NCI-H128 (cell line): Measurements from ENCODE around the gene FLRT1.

ENCODE experiments used
- DNase-seq: peaks from one replicate; lab custom pipeline; 2025; ENCODE audit not compliant: unreplicated experiment; lab: John Stamatoyannopoulos, UW

Gene FLRT1

DNA sequence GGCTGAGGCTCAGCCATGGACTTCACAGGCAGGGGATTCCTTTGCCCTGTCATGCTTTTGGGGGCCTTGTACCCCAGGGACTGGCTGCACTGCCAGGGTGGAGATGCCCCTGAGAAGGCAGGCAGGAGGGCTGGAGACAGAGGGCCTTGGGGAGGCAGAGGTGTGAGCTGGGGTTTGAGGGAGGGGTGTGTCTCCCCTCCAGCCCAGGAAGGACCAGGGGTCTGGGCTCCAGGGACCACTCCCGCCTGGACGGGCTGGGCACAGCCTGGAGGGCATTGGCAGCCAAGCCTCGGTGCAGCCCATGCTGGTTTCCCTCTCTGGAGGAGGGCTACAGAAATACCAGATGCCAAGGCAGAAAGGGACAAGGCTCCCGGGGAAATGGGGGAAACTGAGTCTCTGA is 30.0 kb upstream of the FLRT1 start:
- no peak for DNase-seq

GRCh38 chr11:64006398-64006797 is 29.3 kb upstream of the FLRT1 start:
- DNase-seq, result no peak

- DNase-seq, result no peak
These were observed 28.5 kb upstream of the FLRT1 start for GRCh38 chr11:64007160-64007628.

DNA sequence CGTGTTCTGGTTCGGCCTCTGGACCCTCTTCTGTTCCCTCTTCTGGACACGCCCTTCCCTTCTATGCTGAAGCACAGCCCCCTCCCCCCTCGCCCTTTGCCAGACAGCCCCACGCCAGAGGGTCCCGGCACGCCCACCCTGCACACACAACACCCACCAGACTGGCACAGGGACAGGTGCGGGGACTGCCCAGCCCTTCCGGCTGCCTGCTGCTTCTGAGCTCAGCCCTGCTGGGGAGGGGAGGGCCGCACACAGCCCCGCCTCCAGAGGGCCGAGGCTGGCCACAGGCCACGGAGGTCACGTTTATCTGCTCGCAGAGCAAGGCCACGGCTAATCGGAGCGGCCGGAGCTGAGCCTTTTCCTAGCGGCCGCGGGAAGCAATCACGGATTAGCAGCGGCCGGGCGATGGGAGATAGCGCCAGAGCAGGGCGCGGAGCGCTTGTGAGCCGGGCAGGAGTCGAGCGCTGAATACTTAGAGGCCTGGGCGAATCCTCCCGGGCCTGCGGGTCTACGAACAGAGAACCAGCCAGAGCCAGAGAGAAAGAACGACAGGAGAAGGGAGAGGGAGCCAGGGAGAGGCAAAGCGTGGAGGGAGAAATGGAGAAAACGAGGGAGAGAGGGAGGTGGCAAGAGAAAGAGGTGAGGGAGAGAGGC is 28.0 kb upstream of the FLRT1 start:
- DNase-seq, result no peak

DNA sequence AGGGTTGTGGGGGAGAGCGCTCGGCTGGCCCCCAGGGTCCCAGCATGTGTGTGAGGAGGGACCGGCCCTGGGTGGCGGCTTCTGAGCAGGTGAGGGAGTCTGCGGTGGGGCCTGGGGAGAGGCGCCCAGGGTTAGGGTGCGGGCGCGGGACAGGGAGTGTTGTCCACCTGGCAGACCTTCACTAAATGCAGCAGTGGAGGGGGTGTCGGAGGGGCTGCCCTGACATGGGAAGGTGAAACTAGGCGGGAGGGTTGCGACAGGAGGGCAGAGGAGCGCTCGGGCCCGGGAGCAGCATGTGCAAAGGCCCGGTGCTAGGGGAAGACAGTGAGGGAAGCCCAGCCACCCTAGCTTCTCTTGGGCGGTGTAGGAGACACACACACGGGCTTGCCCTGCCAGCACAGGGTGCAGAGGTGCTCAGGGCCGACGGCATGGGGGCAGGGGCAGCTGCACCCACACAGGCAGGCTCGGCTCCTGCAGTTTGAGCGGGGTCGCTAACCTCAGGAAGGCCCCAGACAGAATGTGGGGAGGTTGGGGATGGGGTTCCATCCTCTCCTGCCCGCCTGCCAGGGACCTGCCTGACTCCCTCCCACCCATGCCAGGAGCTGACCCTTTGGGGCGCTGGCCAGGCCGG is 27.3 kb upstream of the FLRT1 start:
- no peak for DNase-seq

GRCh38 chr11:64008914-64009633 is 26.7 kb upstream of the FLRT1 start:
- no peak for DNase-seq

DNA sequence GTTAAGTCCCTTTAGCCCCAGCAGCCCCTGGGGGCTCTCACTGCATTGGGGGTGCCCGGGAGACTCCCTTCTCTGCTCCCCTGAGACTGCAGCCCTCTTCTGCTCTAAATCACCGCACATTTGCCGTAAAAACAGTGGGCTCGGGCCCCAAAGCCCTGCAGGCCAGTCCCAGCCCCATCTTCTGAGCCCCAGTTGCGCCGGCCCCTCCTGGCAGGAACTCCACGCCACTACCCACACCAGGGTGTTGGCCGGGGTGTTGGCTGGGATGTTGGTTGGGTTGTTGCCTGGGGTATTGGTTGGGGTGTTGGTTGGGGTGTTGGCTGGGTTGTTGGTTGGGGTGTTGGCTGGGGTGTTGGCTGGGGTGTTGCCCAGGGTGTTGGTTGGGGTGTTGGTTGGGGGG is 26.0 kb upstream of the FLRT1 start:
- DNase-seq, result no peak

GRCh38 chr11:64010783-64011182 is 24.9 kb upstream of the FLRT1 start:
- no peak for DNase-seq

DNA sequence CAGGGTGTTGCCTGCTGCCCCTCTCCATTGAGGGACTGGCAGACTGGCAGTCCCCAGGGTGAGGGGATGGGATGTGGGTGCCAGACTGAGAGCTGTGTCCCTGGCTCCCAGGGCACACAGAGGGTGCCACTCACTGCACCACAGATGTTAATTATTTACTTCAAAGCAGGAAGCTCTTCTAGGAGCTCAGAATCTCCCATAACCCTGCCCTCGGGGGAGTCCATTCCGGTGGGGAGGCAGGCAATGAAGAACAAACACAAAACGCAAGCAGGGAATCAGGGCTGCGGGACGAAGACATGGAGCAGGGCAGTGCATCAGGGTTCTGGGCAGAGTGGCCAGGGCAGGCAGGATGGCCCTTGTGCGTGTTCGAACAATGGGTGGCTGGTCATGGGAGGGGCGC is 24.4 kb upstream of the FLRT1 start:
- no peak for DNase-seq

GRCh38 chr11:64013141-64013896 is 22.4 kb upstream of the FLRT1 start:
- no peak for DNase-seq

GRCh38 chr11:64014356-64014755 is 21.4 kb upstream of the FLRT1 start:
- DNase-seq, result no peak

- no peak for DNase-seq
These were observed 20.2 kb upstream of the FLRT1 start for GRCh38 chr11:64015510-64015909.

DNA sequence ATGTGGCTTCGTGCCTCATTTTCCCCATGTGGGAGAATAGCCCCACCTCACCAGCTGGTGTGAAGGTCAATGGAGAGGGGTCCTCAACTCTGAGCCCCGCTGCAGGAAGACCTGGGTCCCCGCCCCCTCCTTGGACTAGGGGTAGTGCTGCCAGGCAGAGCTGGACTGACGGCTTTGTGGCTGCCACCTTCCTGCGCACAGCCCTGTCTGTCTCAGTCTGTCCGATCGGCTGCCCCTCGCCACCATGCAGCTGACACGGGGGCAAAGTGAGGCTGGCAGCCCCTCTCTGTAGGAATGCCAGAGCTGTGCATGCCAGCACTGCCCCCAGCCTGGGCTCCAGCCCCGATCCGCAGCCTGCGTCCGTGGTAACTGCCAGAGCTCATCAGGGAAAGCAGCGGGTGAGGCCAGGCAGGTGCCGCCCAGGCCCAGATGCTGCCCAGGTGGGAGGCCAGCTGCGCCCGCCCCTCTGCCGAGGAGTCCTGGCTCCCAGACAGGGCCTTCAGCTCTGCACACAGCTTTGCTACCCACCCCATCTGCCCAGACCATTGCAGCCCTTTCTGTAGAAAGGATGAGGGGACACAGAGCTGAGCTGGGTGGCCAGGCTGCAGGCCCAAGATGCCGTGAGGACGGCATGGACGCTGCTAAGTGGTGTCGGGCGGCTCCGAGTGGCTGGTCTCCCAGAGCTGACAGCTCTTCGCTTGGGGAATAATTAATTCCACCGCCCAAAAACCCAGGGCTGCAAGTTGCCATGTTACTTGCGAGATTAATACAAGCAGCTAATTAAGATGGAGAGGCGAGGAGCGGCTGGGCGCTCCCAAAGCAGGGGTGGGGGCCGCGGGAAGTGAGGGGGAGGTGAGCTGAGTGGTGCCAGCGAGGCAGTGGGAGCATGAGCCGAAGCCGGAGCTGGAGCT is 19.5 kb upstream of the FLRT1 start:
- DNase-seq, result no peak

DNA sequence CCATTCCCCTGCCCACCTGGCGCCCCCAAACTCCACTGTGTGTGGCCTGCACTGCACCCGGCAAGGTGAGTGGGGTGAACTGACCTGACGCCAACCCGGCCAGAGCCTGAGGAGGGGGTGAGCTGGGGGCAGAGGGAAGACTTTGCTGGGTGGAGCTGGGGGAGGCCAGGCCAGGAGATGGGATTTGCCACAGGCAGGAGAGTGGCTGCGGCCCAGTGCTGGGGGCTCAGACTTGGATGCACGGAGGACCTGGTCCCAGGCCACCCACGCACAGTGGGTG is 17.8 kb upstream of the FLRT1 start:
- no peak for DNase-seq

DNA sequence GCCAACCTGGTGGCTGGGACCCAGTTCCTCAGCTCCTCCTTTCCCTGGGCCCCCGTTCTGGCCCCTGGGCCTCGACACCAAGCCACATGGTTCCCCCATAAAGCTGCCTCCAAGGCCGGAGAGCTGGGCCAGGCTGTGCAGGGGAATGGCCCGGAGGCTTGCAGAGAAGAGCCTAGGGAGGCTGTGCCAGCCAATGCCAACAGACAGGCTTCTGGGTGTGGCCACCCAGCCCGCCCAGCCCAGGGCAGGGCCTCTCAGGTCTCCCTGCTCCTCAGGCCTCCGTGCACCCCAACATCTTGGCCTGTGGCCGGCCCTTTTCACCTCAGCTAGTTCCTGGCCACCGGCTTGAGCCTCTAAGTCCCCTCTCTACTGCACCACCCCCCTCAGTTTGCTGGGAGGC is 17.4 kb upstream of the FLRT1 start:
- no peak for DNase-seq

- DNase-seq, result no peak
These were observed 16.4 kb upstream of the FLRT1 start for GRCh38 chr11:64019106-64020037.

DNA sequence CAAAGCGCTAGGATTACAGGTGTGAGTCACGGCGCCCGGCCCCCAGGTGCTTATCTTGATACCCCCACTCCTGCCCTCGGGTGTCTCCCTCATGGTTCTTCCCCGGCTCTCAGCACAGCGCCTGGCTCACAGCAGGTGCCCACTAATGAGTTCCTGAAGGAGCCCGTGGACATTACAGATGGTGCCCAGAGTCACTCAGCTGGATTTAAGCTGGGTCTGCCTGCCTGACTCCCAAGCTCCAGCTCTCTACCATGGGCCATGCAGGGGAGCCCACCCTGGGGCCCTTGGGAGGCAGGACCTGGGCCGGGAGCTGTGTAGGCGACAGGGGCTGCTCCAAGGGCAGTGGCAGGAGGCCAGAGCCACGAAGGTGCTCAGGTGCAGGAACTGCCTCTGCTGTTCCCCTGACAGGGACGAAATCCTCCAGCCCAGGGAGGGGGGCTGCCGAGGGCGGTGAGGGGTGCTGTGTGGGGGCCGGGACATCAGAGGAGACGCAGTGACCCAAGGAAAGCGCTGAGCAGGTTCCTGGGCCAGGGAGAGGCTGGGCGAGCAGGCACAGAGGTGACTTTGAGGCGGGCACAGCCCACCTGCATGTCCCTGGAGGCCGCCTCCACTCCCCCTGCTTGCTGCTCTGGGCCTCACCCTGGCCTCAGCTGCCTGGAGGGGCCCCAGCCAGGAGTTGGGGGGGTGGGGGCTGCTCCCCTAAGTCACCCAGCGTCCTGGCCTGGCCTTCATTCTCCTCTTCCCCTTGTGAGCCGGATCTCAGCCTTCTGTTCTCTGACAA is 14.6 kb upstream of the FLRT1 start:
- no peak for DNase-seq

GRCh38 chr11:64021757-64022093 is 14.0 kb upstream of the FLRT1 start:
- DNase-seq, result no peak

DNA sequence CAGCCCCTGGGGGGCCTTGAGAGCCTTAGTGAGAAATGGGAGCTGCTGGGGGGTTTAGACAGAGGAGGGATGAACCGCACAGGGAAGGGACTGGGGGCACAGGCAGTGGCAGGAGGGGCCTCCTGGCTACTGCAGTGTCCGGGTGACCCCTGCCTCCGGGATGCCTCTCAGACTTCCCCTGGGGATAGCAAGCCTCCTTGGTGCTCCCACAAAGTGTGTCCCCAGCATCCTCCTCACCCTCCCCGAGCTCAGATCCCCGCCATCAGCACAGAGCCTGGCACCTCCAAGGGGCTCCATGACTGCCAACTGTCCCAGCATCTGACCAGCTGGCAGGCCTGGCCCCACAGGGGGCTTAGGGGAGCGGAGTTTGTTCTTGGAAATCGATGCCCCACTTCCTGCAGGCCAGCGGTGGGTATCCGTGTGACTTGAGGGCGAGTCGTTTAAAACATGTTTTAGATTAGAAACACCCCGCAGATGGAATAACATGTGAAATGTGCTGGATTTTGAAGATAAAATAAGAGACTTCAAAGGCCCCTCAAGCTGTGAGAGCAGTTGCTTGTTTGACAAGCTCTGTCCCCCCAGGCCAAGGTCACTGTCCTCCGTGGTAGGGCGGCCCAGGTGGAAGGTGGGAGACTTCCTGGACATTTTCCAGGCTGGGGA is 13.5 kb upstream of the FLRT1 start:
- DNase-seq, result no peak
